HG02870 (cell line): ENCODE results near the gene WNT6.

ENCODE experiments used
- ATAC-seq: cut with Tn5 transposase; IDR thresholded peaks from one replicate; pipeline ENCODE4 v1.9.1; 2021; ENCODE audit warnings: mild to moderate bottlenecking, moderate library complexity; ENCODE audit not compliant: unreplicated experiment

WNT6 gene

GRCh38 chr2:218857371-218858137, 2.1 kb upstream of the WNT6 start:
- ATAC-seq = no peak

GRCh38 chr2:218858138-218858445, 1.5 kb upstream of the WNT6 start:
- ATAC-seq = no peak

DNA sequence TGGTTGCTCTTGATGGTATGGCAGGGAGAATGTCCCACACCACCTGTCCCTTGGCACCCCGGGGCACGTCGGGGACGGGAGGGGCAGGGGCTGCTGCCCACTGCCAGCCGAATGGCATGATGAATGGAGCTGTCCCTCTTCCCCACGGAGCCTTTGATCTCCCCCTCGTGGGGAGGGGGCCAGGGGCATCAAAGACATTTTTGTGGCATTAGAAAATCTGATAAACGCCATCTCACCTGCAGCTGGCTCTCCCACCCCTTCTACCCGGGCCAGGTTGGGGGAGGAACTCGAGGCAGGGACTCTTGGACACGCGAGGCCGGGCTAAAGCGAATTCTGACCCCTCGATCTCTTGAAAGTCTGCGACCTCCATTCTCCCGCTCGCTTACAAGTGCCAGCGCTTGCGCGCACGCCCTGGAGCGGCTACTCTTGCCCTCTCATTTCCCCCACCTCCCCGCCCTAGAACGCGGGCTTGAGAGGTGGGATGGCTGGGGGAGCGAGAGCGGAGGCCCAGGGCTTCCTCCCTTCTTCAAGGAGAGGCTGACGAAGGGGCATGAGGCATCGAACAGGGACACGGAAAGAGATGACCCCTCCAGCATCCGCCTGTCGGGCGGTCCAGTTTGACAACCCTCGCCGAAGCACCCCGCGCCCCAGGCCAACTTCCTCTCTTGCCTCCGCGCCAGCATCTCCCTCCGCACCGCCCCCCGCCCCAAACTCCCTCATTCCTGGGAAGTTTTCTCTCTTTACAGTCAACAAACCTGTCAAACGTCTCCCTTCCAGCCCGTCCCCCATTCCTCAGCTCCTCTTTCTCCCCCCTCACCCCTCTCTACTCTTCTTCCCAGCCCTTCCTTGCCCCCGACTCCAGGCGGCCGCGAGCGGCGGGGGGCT, 692 bp upstream of the WNT6 start:
- ATAC-seq = no peak

GRCh38 chr2:218859988-218860831, 605 bp downstream of the WNT6 start:
- ATAC-seq = no peak

- ATAC-seq = no peak
These were observed 1.4 kb downstream of the WNT6 start for GRCh38 chr2:218860950-218861381.

- ATAC-seq = no peak
These were observed 2.2 kb downstream of the WNT6 start for GRCh38 chr2:218861645-218862318.

DNA sequence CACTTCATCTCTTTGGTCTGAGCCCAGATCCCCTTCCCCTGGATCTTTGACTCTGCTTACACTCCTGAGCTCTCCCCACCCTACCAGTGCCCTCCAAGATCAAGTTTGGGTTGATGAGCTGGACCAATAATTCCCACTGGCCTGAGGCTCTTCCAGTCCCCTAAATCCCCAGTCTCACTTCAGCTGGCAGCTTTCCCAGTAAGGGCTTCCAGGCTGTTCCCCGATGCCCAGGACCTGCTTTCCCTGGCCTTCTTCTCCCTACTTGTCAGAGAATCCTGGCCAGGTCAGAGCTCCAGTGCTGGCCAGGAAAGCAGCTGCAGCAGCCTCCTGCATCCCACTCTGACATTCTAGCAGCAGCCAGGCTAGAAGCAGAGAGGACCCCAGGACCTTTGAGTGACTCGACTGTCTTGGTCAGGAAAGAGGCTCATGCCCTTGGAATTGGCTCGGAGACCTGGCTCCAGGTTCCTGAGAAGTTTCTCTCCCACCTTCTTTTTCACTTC, 3.5 kb downstream of the WNT6 start:
- ATAC-seq = no peak

DNA sequence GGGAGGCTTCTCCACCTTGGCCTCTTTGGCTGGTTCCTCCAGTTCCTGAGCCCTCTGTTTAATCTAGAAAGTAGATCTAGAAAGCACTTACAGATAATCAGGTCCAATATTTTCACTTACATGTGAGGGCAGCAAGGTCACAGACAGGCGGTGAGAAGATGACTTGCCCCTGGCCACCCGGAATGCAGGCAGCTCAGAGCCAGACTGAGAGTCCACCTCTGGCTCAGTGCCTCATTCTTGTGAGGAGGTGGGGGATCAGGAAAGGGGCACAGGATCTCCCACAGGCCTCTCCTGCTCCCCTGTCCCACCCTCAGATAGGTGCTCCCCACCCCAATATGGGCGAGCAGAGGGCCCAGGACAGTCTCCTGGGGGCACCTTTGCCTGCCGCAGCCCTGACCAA, 5.8 kb downstream of the WNT6 start:
- no peak for ATAC-seq

- no peak for ATAC-seq
These were observed 6.4 kb downstream of the WNT6 start for GRCh38 chr2:218865999-218866398.

GRCh38 chr2:218867900-218868299, 8.3 kb downstream of the WNT6 start:
- ATAC-seq = no peak

GRCh38 chr2:218869064-218869463, 9.5 kb downstream of the WNT6 start:
- no peak for ATAC-seq

- no peak for ATAC-seq
These were observed 11.4 kb downstream of the WNT6 start for GRCh38 chr2:218870984-218871344.

- no peak for ATAC-seq
These were observed 12.0 kb downstream of the WNT6 start for GRCh38 chr2:218871345-218872302.

DNA sequence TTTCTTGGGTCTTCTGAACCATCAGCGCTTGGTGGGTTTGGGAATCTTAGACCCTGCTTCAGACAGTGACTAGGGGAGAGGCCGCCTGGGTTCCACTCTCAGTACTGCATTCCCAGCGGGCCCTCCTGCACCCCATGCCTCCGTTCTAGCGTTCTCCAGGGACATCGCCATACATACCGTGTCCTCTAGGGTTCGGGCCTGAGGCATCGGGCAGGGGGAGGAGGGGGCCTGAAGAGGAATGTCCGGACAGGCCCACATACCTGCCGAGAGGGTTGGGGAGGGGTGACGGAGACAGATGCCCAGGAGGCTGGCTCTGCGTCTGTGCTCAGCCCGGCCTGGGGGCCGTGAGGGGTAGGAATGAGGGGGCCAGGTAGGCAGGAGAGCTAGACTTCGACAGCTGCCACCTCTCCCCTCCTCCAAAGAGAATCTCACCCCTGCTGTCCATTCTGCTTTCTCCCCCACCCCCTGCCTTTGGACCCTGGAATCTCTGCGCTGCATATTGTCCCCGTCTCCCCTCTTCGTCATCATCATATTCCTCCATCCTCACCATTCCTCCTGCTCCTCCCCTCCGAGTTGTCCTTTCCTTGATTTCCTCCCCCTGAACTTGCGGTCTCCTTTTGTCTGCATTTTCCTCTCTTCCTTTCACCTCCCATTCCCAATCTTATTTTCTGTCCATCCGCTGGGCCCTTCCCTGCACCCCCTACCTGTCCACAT, 13.2 kb downstream of the WNT6 start:
- ATAC-seq = no peak

- ATAC-seq = no peak
These were observed 14.0 kb downstream of the WNT6 start for GRCh38 chr2:218873359-218874194.

GRCh38 chr2:218875692-218876246, 16.2 kb downstream of the WNT6 start:
- no peak for ATAC-seq

- ATAC-seq = no peak
These were observed 17.1 kb downstream of the WNT6 start for GRCh38 chr2:218876562-218877219.
